Measurements from ENCODE around the gene HOXD10. TPM values are rescaled to one million over a fixed set of nuclear protein-coding genes. Genes with fewer than 3 reads are reported as not detected.

HOXD10 gene
- total RNA-seq, 1 experiment from 2014 or later: not detected

DNA sequence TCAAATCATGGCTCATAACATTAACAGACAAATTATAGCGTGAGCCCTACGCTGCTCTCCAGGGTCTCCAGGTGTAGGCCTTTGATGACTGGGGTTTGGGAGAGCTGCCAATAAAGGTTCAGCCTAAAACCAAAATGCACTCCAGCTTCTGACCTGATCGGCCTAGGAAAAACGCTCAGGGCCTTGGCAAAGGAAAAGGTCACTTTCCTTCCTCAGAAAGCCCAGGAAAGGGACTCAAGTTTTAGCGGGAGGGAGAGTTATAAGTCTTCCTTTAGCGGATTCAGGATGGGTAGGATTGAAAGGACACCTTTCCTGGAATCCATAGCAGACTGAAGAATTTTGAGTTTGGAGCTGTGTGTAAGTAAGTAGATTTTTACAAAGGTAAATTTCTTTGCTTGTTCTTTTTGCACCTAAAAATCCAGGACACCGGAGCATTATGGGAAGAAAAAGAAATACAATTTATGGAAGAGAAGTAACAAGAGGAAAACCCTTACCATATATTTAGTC, 41.6 kb upstream of the HOXD10 start:
- CTCF ChIA-PET: no interaction called here
- Histone ChIP-seq H3K4me1 (ENCODE audit: control insufficient read depth, insufficient read depth, low read length) (no peaks in the 10 kb centered on the region; the same call in 1 of the 2 replicates), H3K4me3 (ENCODE audit: low read depth in 2 of 2, low read length in 2 of 2) (no peak overlapping the region), H3K9me3 (ENCODE audit: control insufficient read depth, insufficient read depth, low read depth, low read length) (no peaks in the 10 kb centered on the region), H3K27me3 (ENCODE audit: control insufficient read depth, insufficient read depth, low read length) (peaks cover 18% of the 10 kb centered on the region), H3K27ac (ENCODE audit: low read length) (no peak overlapping the region), H3K36me3 (ENCODE audit: control insufficient read depth, insufficient read depth, low read length) (no peaks in the 10 kb centered on the region)
- no TSS peak for BruUV-seq (replicated peaks)
- intact Hi-C loops (cut with micrococcal nuclease; ENCODE audit: unreplicated experiment): no loop called here
- POLR2A ChIA-PET: no interaction called here
- in situ Hi-C loops (cut with HindIII; ENCODE audit: low pct_unique_long_range_greater_than_20kb, low sequenced_read_pairs): no loop called here
- ATAC-seq (no peak), DNase-seq (ENCODE audit: low read depth, low spot score) (no peak)
- no peak for TF ChIP-seq TCF7L2 (IDR thresholded peaks at IDR 0.05; ENCODE audit: low read depth, low read length)
- TF ChIP-seq SIN3A (IDR thresholded peaks at IDR 0.05; ENCODE audit: borderline replicate concordance, insufficient read depth, low read depth, low read length): no peak
- TF ChIP-seq, protein P1, sequence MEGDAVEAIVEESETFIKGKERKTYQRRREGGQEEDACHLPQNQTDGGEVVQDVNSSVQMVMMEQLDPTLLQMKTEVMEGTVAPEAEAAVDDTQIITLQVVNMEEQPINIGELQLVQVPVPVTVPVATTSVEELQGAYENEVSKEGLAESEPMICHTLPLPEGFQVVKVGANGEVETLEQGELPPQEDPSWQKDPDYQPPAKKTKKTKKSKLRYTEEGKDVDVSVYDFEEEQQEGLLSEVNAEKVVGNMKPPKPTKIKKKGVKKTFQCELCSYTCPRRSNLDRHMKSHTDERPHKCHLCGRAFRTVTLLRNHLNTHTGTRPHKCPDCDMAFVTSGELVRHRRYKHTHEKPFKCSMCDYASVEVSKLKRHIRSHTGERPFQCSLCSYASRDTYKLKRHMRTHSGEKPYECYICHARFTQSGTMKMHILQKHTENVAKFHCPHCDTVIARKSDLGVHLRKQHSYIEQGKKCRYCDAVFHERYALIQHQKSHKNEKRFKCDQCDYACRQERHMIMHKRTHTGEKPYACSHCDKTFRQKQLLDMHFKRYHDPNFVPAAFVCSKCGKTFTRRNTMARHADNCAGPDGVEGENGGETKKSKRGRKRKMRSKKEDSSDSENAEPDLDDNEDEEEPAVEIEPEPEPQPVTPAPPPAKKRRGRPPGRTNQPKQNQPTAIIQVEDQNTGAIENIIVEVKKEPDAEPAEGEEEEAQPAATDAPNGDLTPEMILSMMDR (IDR thresholded peaks at IDR 0.05): no peak
- no peak for TF ChIP-seq POLR2AphosphoS5 (IDR thresholded peaks at IDR 0.05; ENCODE audit: low read depth, low read length)
- TF ChIP-seq, protein P2, sequence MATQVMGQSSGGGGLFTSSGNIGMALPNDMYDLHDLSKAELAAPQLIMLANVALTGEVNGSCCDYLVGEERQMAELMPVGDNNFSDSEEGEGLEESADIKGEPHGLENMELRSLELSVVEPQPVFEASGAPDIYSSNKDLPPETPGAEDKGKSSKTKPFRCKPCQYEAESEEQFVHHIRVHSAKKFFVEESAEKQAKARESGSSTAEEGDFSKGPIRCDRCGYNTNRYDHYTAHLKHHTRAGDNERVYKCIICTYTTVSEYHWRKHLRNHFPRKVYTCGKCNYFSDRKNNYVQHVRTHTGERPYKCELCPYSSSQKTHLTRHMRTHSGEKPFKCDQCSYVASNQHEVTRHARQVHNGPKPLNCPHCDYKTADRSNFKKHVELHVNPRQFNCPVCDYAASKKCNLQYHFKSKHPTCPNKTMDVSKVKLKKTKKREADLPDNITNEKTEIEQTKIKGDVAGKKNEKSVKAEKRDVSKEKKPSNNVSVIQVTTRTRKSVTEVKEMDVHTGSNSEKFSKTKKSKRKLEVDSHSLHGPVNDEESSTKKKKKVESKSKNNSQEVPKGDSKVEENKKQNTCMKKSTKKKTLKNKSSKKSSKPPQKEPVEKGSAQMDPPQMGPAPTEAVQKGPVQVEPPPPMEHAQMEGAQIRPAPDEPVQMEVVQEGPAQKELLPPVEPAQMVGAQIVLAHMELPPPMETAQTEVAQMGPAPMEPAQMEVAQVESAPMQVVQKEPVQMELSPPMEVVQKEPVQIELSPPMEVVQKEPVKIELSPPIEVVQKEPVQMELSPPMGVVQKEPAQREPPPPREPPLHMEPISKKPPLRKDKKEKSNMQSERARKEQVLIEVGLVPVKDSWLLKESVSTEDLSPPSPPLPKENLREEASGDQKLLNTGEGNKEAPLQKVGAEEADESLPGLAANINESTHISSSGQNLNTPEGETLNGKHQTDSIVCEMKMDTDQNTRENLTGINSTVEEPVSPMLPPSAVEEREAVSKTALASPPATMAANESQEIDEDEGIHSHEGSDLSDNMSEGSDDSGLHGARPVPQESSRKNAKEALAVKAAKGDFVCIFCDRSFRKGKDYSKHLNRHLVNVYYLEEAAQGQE (IDR thresholded peaks at IDR 0.05; ENCODE audit: insufficient read depth in 1 of 2, low read depth in 2 of 2, low read length in 1 of 2): no peak

DNA sequence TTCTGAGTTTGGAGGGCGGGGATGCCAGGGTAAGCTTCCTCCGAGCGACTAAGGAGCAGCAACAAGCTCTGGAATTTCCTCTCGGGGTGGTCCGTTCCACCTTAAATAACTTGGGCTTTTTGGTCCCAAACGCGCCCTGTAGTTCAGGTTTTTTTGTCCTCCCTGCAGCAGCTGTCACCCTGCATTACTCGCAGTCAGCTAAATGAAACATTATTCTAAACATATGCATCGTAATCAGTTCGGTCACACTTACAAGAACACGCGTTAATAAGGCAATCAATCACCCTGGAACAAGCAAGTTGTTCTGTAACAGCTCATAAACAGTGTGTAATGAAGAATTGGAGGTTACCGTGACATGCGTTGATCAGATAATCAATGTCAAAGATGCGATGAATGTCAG, 41.1 kb upstream of the HOXD10 start:
- H3K27ac ChIP-seq (ENCODE audit: low read length): no peak overlapping the region
- no peak for ATAC-seq
- H3K4me1 ChIP-seq (ENCODE audit: control insufficient read depth, insufficient read depth, low read length): no peaks in the 10 kb centered on the region; the same call in 1 of the 2 replicates
- ChIA-PET POLR2A (no interaction called here), CTCF (no interaction called here)
- in situ Hi-C loops (cut with HindIII; ENCODE audit: low pct_unique_long_range_greater_than_20kb, low sequenced_read_pairs) (no loop called here), intact Hi-C loops (cut with micrococcal nuclease; ENCODE audit: unreplicated experiment) (no loop called here)
- no TSS peak for BruUV-seq (replicated peaks)
- no peak overlapping the region for H3K4me3 ChIP-seq (ENCODE audit: low read depth in 2 of 2, low read length in 2 of 2)
- peaks cover 18% of the 10 kb centered on the region for H3K27me3 ChIP-seq (ENCODE audit: control insufficient read depth, insufficient read depth, low read length)
- no peaks in the 10 kb centered on the region for H3K36me3 ChIP-seq (ENCODE audit: control insufficient read depth, insufficient read depth, low read length)
- no peak for DNase-seq (ENCODE audit: low read depth, low spot score)
- TF ChIP-seq, protein P1 (IDR thresholded peaks at IDR 0.05): no peak
- no peak for TF ChIP-seq POLR2AphosphoS5 (IDR thresholded peaks at IDR 0.05; ENCODE audit: low read depth, low read length)
- TF ChIP-seq, protein P2 (IDR thresholded peaks at IDR 0.05; ENCODE audit: insufficient read depth in 1 of 2, low read depth in 2 of 2, low read length in 1 of 2): no peak
- TF ChIP-seq SIN3A (IDR thresholded peaks at IDR 0.05; ENCODE audit: borderline replicate concordance, insufficient read depth, low read depth, low read length): no peak
- no peak for TF ChIP-seq TCF7L2 (IDR thresholded peaks at IDR 0.05; ENCODE audit: low read depth, low read length)
- no peaks in the 10 kb centered on the region for H3K9me3 ChIP-seq (ENCODE audit: control insufficient read depth, insufficient read depth, low read depth, low read length)

Data from Panc1 (cell line).